Epidermal melanocyte (primary cell): ENCODE data around the gene CPEB4.
A peak's percentile ranks its signal among the peaks of the same experiment; 100 is the strongest.

Experiments used
- DNase-seq: peaks from one replicate; pipeline ENCODE4 v3.0.0; 2011; ENCODE audit warnings: low spot score; ENCODE audit not compliant: insufficient read length

Gene CPEB4

DNA sequence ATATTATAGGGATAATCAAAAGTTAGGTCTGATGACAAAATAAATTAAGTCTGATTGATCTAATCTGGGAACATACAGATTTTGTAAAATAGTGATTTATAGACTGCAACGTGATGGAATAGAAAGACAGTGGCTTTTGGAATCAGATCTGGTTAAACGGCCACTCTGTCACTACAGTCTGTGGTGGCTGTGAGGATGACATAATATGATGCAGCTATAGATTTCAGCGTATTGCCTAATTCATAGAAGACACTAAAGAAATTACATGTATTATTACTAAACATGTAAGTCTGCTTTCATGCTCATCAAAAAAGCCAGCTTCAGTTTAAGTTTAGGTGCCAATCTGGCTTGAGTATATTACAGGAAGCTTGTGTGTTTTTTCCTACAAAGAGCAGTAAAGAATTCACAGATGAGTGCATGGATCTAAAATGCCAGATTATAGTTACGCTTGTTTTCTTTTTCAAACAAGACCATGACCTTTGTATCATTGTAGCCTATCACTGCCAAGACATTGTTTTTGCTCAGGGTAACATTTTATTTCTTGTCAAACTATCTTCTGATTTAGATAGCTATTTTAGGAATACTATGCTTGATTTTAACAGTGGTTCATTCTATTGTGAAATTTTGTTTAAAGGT lies 25.7 kb downstream of the CPEB4 start:
- DNase-seq: no peak

GRCh38 chr5:173915310-173916014 lies 27.3 kb downstream of the CPEB4 start:
- DNase-seq: no peak

DNA sequence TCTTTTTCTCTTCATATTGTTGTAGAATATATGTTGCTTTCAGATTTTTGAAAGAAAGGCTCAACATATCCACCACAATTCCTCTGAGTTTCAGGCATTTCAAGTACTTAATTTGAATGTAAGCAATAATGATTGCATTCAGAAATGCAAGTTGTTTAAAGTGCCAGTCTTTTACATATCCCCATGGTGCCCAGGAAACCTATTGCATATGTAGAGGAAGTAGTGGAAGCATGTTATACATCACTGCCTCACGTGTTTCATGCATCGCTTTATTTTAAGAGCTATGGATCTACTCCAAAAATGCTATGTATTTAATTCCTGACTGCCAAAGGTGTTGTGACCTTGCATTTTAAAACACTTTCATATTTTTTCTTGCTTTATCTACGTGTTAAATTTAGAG lies 28.1 kb downstream of the CPEB4 start:
- no peak for DNase-seq

- peak; percentile 73 for DNase-seq
These were observed 29.9 kb downstream of the CPEB4 start for GRCh38 chr5:173917788-173918786.

DNA sequence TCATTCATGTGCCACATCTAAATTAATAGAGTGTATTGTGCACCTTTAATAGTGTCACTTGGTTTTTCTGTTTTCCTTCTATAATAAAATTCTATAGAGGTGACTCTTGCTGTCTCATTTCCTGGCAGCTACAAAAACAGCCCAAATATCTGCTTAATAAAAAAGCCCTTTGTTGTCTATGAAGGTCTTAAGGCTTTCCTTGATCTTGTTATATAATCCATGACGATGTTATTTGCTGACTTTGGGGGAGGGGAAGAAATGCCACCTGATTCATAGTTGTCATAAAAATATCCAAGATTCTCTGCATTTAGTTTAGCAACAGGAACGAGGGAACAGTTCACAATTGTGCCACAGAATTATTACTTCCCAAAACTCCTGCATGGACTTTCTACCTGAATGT lies 31.3 kb downstream of the CPEB4 start:
- no peak for DNase-seq

DNA sequence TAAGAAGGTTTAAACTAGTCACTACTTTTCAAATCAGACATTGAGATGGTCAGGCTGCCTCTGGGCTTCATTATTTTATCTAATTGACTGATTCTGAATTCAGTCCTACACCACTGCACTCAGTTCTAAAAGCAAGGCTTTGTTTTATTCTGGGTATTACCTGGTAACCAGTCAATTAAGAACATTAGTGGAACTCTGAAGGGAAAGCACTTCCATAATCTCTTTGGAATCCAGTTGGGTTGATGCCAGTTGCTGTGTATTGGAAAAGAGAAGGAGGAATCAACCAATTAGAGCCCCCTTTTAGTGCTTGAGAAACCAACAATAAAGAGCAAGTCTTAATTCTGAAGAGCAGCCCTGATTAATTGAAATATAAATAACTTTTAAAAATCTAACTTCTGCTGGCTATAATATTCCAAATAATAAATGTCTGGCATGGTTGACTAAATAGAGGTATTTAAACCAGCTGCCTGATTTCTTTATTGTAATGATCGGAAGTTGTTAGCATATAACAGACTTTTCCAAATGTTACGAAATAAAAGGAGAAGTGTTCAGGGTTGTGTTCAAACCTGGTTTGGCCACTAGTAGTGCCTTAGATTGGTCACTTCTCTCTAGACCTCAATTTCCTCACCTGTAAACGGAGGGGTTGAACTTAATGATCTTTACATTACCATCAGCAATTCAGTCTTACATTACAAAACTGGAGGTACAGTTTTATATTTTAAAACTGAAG lies 32.0 kb downstream of the CPEB4 start:
- no peak for DNase-seq

- DNase-seq: no peak
These were observed 32.9 kb downstream of the CPEB4 start for GRCh38 chr5:173920866-173921555.

DNA sequence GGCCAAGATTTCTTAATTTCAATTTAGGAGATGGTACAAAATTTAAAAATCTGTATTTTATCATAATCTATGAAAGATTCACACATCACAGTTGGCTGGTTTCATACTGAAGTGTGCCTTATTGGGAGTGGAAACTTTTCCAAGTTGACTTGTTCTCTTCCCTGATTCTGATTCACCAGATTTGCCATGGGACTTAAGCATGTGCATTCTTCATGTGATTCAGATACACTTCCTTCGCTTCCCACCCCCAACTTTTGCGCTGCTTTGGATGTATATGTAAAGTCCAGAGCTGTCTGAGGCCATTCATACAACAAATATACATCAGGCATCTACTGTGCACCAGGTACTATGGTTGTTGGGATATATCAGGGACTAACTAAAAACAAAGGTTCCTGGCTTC lies 34.4 kb downstream of the CPEB4 start:
- DNase-seq: no peak

DNA sequence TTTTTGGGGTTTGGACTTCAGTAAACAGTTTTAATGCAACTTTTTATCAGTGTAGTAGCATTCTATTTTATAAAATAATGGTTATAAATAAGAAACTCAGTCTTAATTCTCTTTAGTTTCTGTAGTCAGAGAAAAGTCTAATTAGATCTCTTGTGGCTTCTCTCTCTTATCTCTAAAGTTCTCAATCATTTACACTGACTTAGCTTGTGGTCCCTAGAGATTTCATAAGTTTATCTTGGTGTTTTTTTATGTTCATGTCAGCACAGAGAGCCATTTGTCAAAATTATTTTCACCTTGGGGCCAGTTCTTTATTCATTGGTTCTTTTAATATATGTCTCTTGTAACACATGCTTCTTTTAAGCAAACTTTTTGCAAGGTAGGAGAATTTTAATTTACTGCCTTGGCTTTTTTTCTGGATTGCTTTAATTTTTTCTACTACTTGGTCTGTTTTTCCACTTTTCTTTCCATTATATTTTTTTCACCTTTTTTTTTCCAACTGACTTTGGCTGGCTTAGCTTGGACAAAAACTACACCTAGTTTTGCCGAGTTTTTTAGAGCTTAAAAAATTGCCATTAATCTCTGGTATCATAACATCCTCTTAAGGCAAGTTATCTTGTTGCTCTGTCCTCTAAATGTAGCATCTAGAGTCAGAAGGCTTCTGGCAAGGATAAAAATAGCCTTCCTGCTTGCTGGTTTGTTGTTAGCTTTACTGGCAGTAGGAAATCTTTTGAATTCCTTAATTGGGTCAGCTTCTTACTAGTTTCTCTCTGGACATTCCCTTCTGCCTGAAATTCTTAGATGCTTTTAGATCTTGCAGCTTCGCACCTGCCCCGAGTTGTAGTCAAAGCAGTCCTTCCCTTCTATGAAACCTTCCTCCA lies 35.3 kb downstream of the CPEB4 start:
- DNase-seq: no peak

DNA sequence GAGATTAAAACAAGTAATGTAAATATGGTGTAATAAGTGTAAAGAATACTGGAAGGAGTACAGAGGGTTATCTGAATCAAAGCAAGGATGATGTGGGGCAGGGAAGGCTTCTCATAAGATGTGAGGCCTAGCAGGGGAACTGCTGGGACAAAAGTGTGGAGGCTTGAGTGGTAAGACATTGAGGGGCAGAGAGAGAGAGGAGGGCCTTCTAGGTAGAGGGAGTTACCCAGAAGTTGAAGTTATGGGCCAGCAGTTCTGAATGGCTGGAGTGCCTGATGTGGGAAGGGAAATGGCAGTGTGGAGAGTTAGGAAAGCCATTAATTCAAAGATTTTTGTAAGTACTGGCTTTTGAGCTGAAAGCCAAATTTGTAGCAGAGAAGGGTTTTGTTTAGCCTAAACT lies 36.8 kb downstream of the CPEB4 start:
- DNase-seq: no peak

DNA sequence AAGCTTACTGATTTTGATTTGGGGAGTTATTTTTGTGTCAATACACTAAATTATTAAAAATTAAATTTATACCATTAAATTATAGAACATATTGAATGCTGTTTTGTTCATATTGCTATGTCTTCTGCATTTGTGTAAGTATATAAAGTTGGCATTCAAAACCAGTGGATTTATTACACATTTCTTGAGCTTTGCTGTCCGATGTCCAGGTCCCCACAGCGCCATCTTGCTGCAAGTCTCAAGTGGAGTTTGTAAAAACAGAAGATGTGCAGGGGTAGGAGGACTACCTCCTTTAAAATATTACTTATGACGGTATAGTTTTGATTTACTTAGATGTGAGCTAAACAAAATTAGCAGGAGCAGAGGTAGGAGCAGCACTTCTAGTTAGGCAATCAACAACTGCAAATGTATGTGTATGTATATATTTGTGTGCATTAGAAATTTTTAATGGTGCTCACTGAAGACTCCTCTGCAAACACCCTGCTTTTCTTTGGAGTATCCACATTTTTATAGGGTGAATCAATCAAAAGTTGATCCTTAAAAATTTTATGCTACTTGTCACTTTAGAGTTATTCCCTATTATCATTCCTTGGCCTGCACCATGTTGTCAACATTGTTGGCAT lies 37.4 kb downstream of the CPEB4 start:
- peak; percentile 35 for DNase-seq

DNA sequence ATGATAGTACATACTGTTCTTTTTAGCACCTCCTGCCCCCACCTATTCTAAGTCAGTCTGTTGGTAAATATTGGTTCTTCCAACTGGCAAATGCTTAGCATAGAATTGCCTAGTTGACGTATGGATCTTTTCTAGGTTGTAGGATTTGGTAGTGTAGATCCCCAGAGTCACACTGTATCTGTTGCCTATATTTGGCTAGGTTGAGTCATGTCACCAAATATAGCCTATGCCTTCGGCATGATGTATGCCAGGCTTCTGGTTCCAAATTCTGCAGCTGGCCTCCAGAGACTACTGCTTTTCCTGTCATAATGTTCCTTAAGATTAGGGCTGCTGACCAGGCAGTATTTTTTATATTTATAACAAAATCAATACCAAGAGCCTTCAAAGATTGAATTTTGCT lies 38.2 kb downstream of the CPEB4 start:
- DNase-seq: no peak

DNA sequence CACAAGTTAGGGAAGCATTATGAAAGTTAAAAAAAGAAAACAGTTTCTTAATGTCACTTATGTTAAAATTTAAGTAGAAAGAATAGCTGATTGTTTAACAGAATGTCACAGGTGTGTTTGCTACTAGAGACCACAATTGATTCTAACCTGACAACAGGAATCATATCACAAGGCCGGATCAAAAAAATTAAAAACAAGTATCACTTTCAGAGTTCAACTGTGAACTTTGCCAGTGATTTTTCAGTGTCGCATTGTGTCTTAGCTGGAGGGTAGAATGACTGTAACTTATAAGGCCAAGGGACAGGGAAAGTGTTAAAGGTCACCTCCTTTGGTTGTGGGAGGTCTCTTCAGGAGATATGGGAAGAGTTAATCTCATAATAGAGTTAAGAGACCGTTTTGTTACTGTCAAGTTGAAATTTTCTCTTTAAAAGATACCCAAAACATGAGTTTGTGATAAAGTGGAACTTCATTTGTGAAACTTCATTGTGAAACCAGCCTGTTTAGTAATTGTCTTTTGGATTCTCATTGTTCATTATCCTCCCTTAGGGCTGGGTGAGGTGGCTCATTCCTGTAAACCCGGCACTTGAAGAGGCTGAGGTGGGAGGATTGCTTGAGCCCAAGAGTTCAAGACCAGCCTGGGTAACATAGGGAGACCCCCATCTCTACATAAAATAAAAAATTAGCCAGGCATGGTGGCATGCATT lies 40.9 kb downstream of the CPEB4 start:
- DNase-seq: no peak

GRCh38 chr5:173932695-173933139 lies 44.6 kb downstream of the CPEB4 start:
- no peak for DNase-seq

- no peak for DNase-seq
These were observed 45.8 kb downstream of the CPEB4 start for GRCh38 chr5:173933901-173934300.

GRCh38 chr5:173935396-173935795 lies 47.2 kb downstream of the CPEB4 start:
- DNase-seq: no peak

GRCh38 chr5:173940269-173940668 lies 52.1 kb downstream of the CPEB4 start:
- DNase-seq: no peak

DNA sequence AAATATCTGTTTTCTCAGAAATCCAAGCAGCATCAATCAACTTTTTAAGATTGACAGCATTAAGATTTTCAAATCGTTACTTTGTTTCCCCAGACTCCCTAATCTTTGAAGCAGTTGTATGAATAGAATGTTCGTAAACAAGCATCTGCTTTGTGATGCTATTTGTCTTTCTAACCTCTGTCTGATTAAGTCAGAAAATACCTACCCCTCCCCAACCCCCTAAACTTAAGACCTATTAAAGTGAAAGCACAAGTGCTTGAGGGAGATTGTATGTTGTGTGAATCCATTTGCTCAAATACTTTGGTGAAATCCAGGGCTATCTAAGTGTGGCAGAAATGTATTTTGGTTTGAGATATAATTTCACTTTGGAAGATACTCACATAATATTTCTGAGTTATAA lies 53.0 kb downstream of the CPEB4 start:
- DNase-seq: no peak
